ENCODE results near the gene EXOC7.

- TF ChIP-seq EP300 (conservative IDR thresholded peaks at IDR 0.05; ENCODE audit: poor library complexity, severe bottlenecking) (no peak), EZH2 (IDR thresholded peaks at IDR 0.05; ENCODE audit: borderline replicate concordance, insufficient read depth, low read length, poor library complexity, severe bottlenecking) (no peak), CTCF (IDR thresholded peaks at IDR 0.05; ENCODE audit: poor library complexity, severe bottlenecking) (no peak), SMC3 (conservative IDR thresholded peaks at IDR 0.05; ENCODE audit: poor library complexity) (no peak), REST (IDR thresholded peaks at IDR 0.05; ENCODE audit: borderline replicate concordance) (no peak)
Measured at GRCh38 chr17:76124582-76125390, 21.2 kb upstream of the EXOC7 start.
